H9 (cell line): ENCODE results near the gene IFT172. TPM values are rescaled to one million over a fixed set of nuclear protein-coding genes. Genes with fewer than 3 reads are reported as not detected.

Experiments
- DNase-seq: peaks from one replicate; pipeline ENCODE4 v3.0.0-alpha.2; 2017
- H2AFZ ChIP-seq: one replicate; pipeline ENCODE4 v1.6.1; 2013; ENCODE audit warnings: mild to moderate bottlenecking, low read length, control low read depth, moderate library complexity
- H2AK5ac ChIP-seq: 2 replicates; pipeline ENCODE4 v1.6.1; 2013; ENCODE audit warnings: low read length, control low read depth, mixed read lengths; ENCODE audit not compliant: insufficient read length
- H2BK120ac ChIP-seq: one replicate; pipeline ENCODE4 v1.6.1; 2013; ENCODE audit warnings: low read depth, mild to moderate bottlenecking, low read length, control low read depth, inconsistent platforms; ENCODE audit not compliant: poor library complexity, severe bottlenecking
- H2BK12ac ChIP-seq: 2 replicates; pipeline ENCODE4 v1.6.1; 2013; ENCODE audit warnings: low read length, control low read depth, mixed read lengths, low read depth; ENCODE audit not compliant: insufficient read length
- H2BK15ac ChIP-seq: 2 replicates; pipeline ENCODE4 v1.6.1; 2013; ENCODE audit warnings: low read depth, low read length, control low read depth
- H2BK20ac ChIP-seq: one replicate; pipeline ENCODE4 v1.6.1; 2013; ENCODE audit warnings: low read depth, mild to moderate bottlenecking, low read length, control low read depth, inconsistent platforms; ENCODE audit not compliant: poor library complexity, severe bottlenecking
- H2BK5ac ChIP-seq: 2 replicates; pipeline ENCODE4 v1.6.1; 2013; ENCODE audit warnings: low read length, control low read depth, mixed read lengths; ENCODE audit not compliant: insufficient read length
- H3K14ac ChIP-seq: 2 replicates; pipeline ENCODE4 v1.6.1; 2013; ENCODE audit warnings: low read length, control low read depth; ENCODE audit not compliant: insufficient read depth
- H3K18ac ChIP-seq: 2 replicates; pipeline ENCODE4 v1.6.1; 2013; ENCODE audit warnings: low read depth, mild to moderate bottlenecking, mixed read lengths, low read length, control low read depth; ENCODE audit not compliant: insufficient read length
- H3K23ac ChIP-seq: 2 replicates; pipeline ENCODE4 v1.6.1; 2013; ENCODE audit warnings: low read length, control low read depth, mixed read lengths, low read depth; ENCODE audit not compliant: insufficient read length
- H3K23me2 ChIP-seq: 2 replicates; pipeline ENCODE4 v1.6.1; 2013; ENCODE audit warnings: low read depth, mild to moderate bottlenecking, mixed read lengths, low read length, control low read depth; ENCODE audit not compliant: insufficient read length, poor library complexity, severe bottlenecking
- H3K27ac ChIP-seq: 2 replicates; pipeline ENCODE4 v1.5.1; 2013; ENCODE audit warnings: low read length, control low read depth, mixed read lengths, low read depth; ENCODE audit not compliant: insufficient read length
- H3K27me3 ChIP-seq: 2 replicates; pipeline ENCODE4 v1.6.1; 2013; ENCODE audit warnings: low read length, control low read depth, inconsistent platforms; ENCODE audit not compliant: insufficient read depth
- H3K4ac ChIP-seq: 2 replicates; pipeline ENCODE4 v1.6.1; 2013; ENCODE audit warnings: low read depth, mild to moderate bottlenecking, control low read depth, inconsistent platforms, low read length, moderate library complexity
- H3K4me1 ChIP-seq: 2 replicates; pipeline ENCODE4 v1.6.1; 2013; ENCODE audit warnings: low read length, control low read depth, inconsistent platforms; ENCODE audit not compliant: insufficient read depth
- H3K4me2 ChIP-seq: 2 replicates; pipeline ENCODE4 v1.6.1; 2013; ENCODE audit warnings: low read length, control low read depth, mixed read lengths; ENCODE audit not compliant: insufficient read length, insufficient read depth
- H3K56ac ChIP-seq: 2 replicates; pipeline ENCODE4 v1.6.1; 2013; ENCODE audit warnings: low read depth, mild to moderate bottlenecking, mixed read lengths, low read length, control low read depth; ENCODE audit not compliant: insufficient read length
- H3K79me1 ChIP-seq: 2 replicates; pipeline ENCODE4 v1.6.1; 2013; ENCODE audit warnings: low read depth, mild to moderate bottlenecking, moderate library complexity, low read length, control low read depth, inconsistent platforms; ENCODE audit not compliant: insufficient read depth, poor library complexity, severe bottlenecking
- H3K79me2 ChIP-seq: 2 replicates; pipeline ENCODE4 v1.6.1; 2013; ENCODE audit warnings: low read length, control low read depth, inconsistent platforms; ENCODE audit not compliant: insufficient read depth
- H3K9ac ChIP-seq: 2 replicates; pipeline ENCODE4 v1.6.1; 2013; ENCODE audit warnings: low read length, control low read depth, mixed read lengths; ENCODE audit not compliant: insufficient read length; ENCODE audit errors: extremely low read depth
- H3K9me3 ChIP-seq: one replicate; pipeline ENCODE4 v1.6.1; 2013; ENCODE audit warnings: low read depth, low read length, inconsistent platforms; ENCODE audit not compliant: control insufficient read depth
- H3T11ph ChIP-seq: one replicate; pipeline ENCODE4 v1.6.1; 2013; ENCODE audit warnings: mild to moderate bottlenecking, low read length, control low read depth, inconsistent platforms
- H4K20me1 ChIP-seq: one replicate; pipeline ENCODE4 v1.6.1; 2013; ENCODE audit not compliant: control insufficient read depth, insufficient read length, insufficient read depth
- H4K5ac ChIP-seq: 2 replicates; pipeline ENCODE4 v1.6.1; 2013; ENCODE audit warnings: low read depth, mild to moderate bottlenecking, mixed read lengths, low read length, control low read depth; ENCODE audit not compliant: insufficient read length
- H4K8ac ChIP-seq: replicated peaks from 2 replicates; pipeline ENCODE4 v1.6.1; 2013; ENCODE audit warnings: low read length, control low read depth, mixed read lengths, low read depth; ENCODE audit not compliant: insufficient read length
- H4K91ac ChIP-seq: 2 replicates; pipeline ENCODE4 v1.6.1; 2013; ENCODE audit warnings: low read depth, mild to moderate bottlenecking, moderate library complexity, mixed read lengths, low read length, control low read depth; ENCODE audit not compliant: insufficient read length
- H3K27ac Mint-ChIP-seq, 3 experiments: 2 replicates in 2 of 3; 3 replicates in 1 of 3; pipeline ENCODE4 v1.8.0; 2020 to 2021; ENCODE audit warnings: mixed read lengths in 3 of 3, mild to moderate bottlenecking in 1 of 3, moderate library complexity in 1 of 3
- H3K27me3 Mint-ChIP-seq: 2 replicates; pipeline ENCODE4 v1.8.0; 2021; ENCODE audit warnings: low read depth, mild to moderate bottlenecking, moderate library complexity, mixed read lengths
- H3K36me3 Mint-ChIP-seq, 3 experiments: 2 replicates in 2 of 3; 3 replicates in 1 of 3; pipeline ENCODE4 v1.8.0; 2020 to 2021; ENCODE audit warnings: low read depth in 3 of 3, mixed read lengths in 3 of 3; ENCODE audit not compliant: insufficient read depth in 1 of 3
- H3K4me1 Mint-ChIP-seq, 2 experiments: 2 replicates each; pipeline ENCODE4 v1.8.0; 2020; ENCODE audit warnings: mixed read lengths in 2 of 2
- H3K4me3 Mint-ChIP-seq, 2 experiments: 2 replicates in 1 of 2; 3 replicates in 1 of 2; pipeline ENCODE4 v1.8.0; 2020 to 2021; ENCODE audit warnings: mild to moderate bottlenecking in 2 of 2, mixed read lengths in 2 of 2, moderate library complexity in 1 of 2
- H3K9me3 Mint-ChIP-seq, 2 experiments: 2 replicates in 1 of 2; 3 replicates in 1 of 2; pipeline ENCODE4 v1.8.0; 2020; ENCODE audit warnings: mild to moderate bottlenecking in 2 of 2, mixed read lengths in 2 of 2, moderate library complexity in 1 of 2
- CTCF ChIP-seq: fragments of 200-600 bp; sonication (generic); conservative IDR thresholded peaks from 3 replicates; pipeline ENCODE4 v1.8.0; 2021; ENCODE audit warnings: antibody characterized with exemption, mild to moderate bottlenecking
- WGBS: extraction: QIAGEN DNeasy Blood & Tissue Kit; methylation state at CpG from one replicate; pipeline ENCODE4 v1.1.7; 2013; ENCODE audit warnings: missing lambda C conversion rate, low lambda C conversion rate, mixed read lengths; ENCODE audit not compliant: insufficient read length; ENCODE audit errors: extremely low coverage; 5-methylcytosine and 5-hydroxymethylcytosine counted together
- total RNA-seq: library from RNA; stranded (reverse); gene quantifications from 2 replicates; pipeline ENCODE4 v1.2.1, GENCODE V29; 2021

IFT172 gene
- total RNA-seq, 1 experiment from 2014 or later = 15.5 TPM

DNA sequence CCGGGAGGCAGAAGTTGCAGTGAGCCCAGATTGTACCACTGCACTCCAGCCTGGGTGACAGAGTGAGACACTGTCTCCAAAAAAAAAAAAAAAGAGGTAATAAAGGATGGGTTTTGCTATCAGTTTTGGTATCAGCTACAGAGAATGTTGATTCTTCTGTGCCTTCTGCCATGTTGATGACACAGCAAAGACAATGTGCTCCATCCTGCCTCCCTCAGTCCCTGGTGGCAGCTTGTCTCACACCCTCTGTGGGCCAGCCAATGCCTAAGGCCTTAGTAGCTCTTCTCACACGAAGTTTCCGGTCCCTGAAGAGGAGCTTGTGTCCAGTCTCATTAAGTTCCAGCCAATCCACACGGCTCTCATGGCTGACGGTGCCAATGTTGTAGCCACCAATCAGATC is 17.6 kb downstream of the IFT172 start:
- no peak overlapping the region for H3K27ac ChIP-seq
- no peak for DNase-seq
- no peak for TF ChIP-seq CTCF
- no peak overlapping the region for H4K5ac ChIP-seq
- no peak overlapping the region for H3K14ac ChIP-seq
- no peaks in the 10 kb centered on the region for H3K9me3 ChIP-seq
- no CpG with 5 or more reads among the region's 5 CpGs for WGBS
- no peak overlapping the region for H3K9ac ChIP-seq
- H3K4me1 ChIP-seq = no peaks in the 10 kb centered on the region
- H2BK12ac ChIP-seq = no peak overlapping the region
- no peak overlapping the region for H4K91ac ChIP-seq
- no peak overlapping the region for H3K18ac ChIP-seq
- Mint-ChIP-seq H3K27me3 (no peaks in the 10 kb centered on the region), H3K4me1 (no peaks in the 10 kb centered on the region), H3K36me3 (peaks cover 7 to 20% (median 10%) of the 10 kb centered on the region in 3 experiments; a peak in 6 of 7 replicates), H3K4me3 (no peak overlapping the region), H3K27ac (0 out of 7 replicates have a peak overlapping the region, but pooled peaks of 1 of the 3 experiments have one; percentile 15), H3K9me3 (no peaks in the 10 kb centered on the region)
- no peak overlapping the region for H2AFZ ChIP-seq
- H2BK120ac ChIP-seq = no peak overlapping the region
- no peaks in the 10 kb centered on the region for H3K27me3 ChIP-seq
- no peaks in the 10 kb centered on the region for H3K79me1 ChIP-seq
- no peak overlapping the region for H2BK15ac ChIP-seq
- no peak overlapping the region for H4K8ac ChIP-seq
- H3K56ac ChIP-seq = no peak overlapping the region
- H3K79me2 ChIP-seq = no peaks in the 10 kb centered on the region
- no peak overlapping the region for H2BK20ac ChIP-seq
- H3K4me2 ChIP-seq = no peak overlapping the region
- H3K23ac ChIP-seq = no peak overlapping the region
- H3K23me2 ChIP-seq = no peaks in the 10 kb centered on the region
- H3K4ac ChIP-seq = no peak overlapping the region
- no peak overlapping the region for H3T11ph ChIP-seq
- H2BK5ac ChIP-seq = no peak overlapping the region
- no peak overlapping the region for H2AK5ac ChIP-seq
- no peaks in the 10 kb centered on the region for H4K20me1 ChIP-seq
